HG02642 (cell line): ENCODE data around the gene FBXO41.

ENCODE experiments used
- ATAC-seq: cut with Tn5 transposase; IDR thresholded peaks from one replicate; pipeline ENCODE4 v1.9.1; 2021; ENCODE audit warnings: mild to moderate bottlenecking; ENCODE audit not compliant: unreplicated experiment, poor library complexity

The FBXO41 gene

GRCh38 chr2:73250872-73251846 is 33.1 kb downstream of the FBXO41 start:
- ATAC-seq: no peak

GRCh38 chr2:73249636-73250035 is 34.6 kb downstream of the FBXO41 start:
- no peak for ATAC-seq

- no peak for ATAC-seq
Measured at GRCh38 chr2:73246850-73247249, 37.4 kb downstream of the FBXO41 start.

GRCh38 chr2:73244580-73244979 is 39.7 kb downstream of the FBXO41 start:
- no peak for ATAC-seq

GRCh38 chr2:73243884-73244570 is 40.3 kb downstream of the FBXO41 start:
- no peak for ATAC-seq

GRCh38 chr2:73239776-73240175 is 44.5 kb downstream of the FBXO41 start:
- no peak for ATAC-seq

GRCh38 chr2:73238976-73239375 is 45.3 kb downstream of the FBXO41 start:
- ATAC-seq: no peak

GRCh38 chr2:73238149-73238548 is 46.1 kb downstream of the FBXO41 start:
- no peak for ATAC-seq

GRCh38 chr2:73237168-73237567 is 47.1 kb downstream of the FBXO41 start:
- no peak for ATAC-seq

- ATAC-seq: no peak
Measured at GRCh38 chr2:73235315-73236028, 48.8 kb downstream of the FBXO41 start.

- peak; percentile 66 for ATAC-seq
Measured at GRCh38 chr2:73233932-73234832, 50.1 kb downstream of the FBXO41 start, which contains the start of gene CCT7. Gene CCT7, plus strand, starts transcription at chr2:73234308. Its CDS starts 71 bp downstream, at chr2:73234379.

GRCh38 chr2:73233154-73233931 is 50.9 kb downstream of the FBXO41 start, which contains the start of gene PRADC1:
Gene PRADC1, minus strand, starts transcription at chr2:73233239. Its CDS starts 79 bp downstream, at chr2:73233160.
- ATAC-seq: peak; percentile 93

GRCh38 chr2:73232403-73233153 is 51.7 kb downstream of the FBXO41 start:
- peak; percentile 14 for ATAC-seq

GRCh38 chr2:73228631-73229030 is 55.6 kb downstream of the FBXO41 start:
- ATAC-seq: no peak

- no peak for ATAC-seq
Measured at GRCh38 chr2:73227086-73227485, 57.2 kb downstream of the FBXO41 start.

GRCh38 chr2:73225513-73226360 is 58.5 kb downstream of the FBXO41 start:
- ATAC-seq: no peak

GRCh38 chr2:73223821-73224220 is 60.5 kb downstream of the FBXO41 start:
- ATAC-seq: no peak
